IMR-90 (cell line): Measurements from ENCODE around the gene CEP104.

Experiments
- CEBPB ChIP-seq: IDR thresholded peaks from 2 replicates; pipeline ENCODE4 v1.6.1; 2012; ENCODE audit warnings: low read depth, low read length, improper control_type of control experiment
- CHD1 ChIP-seq: IDR thresholded peaks from 2 replicates; pipeline ENCODE4 v1.6.1; 2012; ENCODE audit warnings: low read depth, low read length, improper control_type of control experiment
- FOS ChIP-seq: fragments of 150-350 bp; IDR thresholded peaks from 2 replicates; pipeline ENCODE4 v1.6.1; 2016; ENCODE audit warnings: low read depth, low read length
- MXI1 ChIP-seq: IDR thresholded peaks from 2 replicates; pipeline ENCODE4 v1.6.1; 2012; ENCODE audit warnings: low read depth, mild to moderate bottlenecking, low read length, moderate library complexity, borderline replicate concordance
- POLR2A ChIP-seq: IDR thresholded peaks from 2 replicates; pipeline ENCODE4 v1.6.1; 2012; ENCODE audit warnings: mild to moderate bottlenecking, low read depth, low read length
- RAD21 ChIP-seq: IDR thresholded peaks from 2 replicates; pipeline ENCODE4 v1.6.1; 2012; ENCODE audit warnings: low read length, improper control_type of control experiment
- RCOR1 ChIP-seq: IDR thresholded peaks from 2 replicates; pipeline ENCODE4 v1.6.1; 2012; ENCODE audit warnings: mild to moderate bottlenecking, low read length, improper control_type of control experiment; ENCODE audit not compliant: insufficient replicate concordance
- RFX5 ChIP-seq: IDR thresholded peaks from 2 replicates; pipeline ENCODE4 v1.8.0; 2012; ENCODE audit warnings: low read depth, mild to moderate bottlenecking, low read length, moderate library complexity
- SMC3 ChIP-seq: fragments of 150-350 bp; IDR thresholded peaks from 2 replicates; pipeline ENCODE4 v1.6.1; 2016; ENCODE audit warnings: low read depth, mild to moderate bottlenecking, antibody characterized with exemption, low read length, moderate library complexity
- TF ChIP-seq, protein P1 (sequence below): conservative IDR thresholded peaks from 2 replicates; pipeline ENCODE4 v1.5.1; 2012; ENCODE audit warnings: mild to moderate bottlenecking, low read depth, low read length, improper control_type of control experiment
- TF ChIP-seq, protein P2 (sequence below): fragments of 150-350 bp; IDR thresholded peaks from 2 replicates; pipeline ENCODE4 v1.6.1; 2016; ENCODE audit warnings: low read depth, mild to moderate bottlenecking, low read length, moderate library complexity, borderline replicate concordance
- TF ChIP-seq, protein P3 (sequence below): fragments of 150-350 bp; IDR thresholded peaks from 2 replicates; pipeline ENCODE4 v1.6.1; 2017; ENCODE audit warnings: mild to moderate bottlenecking, antibody characterized with exemption, low read length, low read depth

DNA sequence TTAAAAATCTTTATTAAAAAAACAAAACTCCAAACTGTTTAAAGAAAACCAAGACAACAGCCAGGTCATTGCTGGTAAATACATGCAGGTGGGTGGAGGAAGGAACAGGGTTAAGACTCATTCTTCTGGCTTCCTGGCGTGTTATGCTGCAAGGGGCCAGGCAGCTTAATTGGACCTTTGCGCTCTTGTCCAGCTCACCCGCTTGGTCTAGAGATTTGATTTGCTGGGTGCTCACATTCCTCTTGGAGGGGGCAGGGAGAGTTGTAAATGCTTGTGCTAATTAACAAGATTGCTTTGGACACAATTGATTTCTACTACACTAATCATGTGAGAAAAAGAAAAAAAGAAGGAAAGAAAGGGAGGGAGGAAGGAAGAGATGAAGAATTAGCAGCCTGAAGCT is 10.5 kb downstream of the CEP104 start:
- TF ChIP-seq, protein P1, sequence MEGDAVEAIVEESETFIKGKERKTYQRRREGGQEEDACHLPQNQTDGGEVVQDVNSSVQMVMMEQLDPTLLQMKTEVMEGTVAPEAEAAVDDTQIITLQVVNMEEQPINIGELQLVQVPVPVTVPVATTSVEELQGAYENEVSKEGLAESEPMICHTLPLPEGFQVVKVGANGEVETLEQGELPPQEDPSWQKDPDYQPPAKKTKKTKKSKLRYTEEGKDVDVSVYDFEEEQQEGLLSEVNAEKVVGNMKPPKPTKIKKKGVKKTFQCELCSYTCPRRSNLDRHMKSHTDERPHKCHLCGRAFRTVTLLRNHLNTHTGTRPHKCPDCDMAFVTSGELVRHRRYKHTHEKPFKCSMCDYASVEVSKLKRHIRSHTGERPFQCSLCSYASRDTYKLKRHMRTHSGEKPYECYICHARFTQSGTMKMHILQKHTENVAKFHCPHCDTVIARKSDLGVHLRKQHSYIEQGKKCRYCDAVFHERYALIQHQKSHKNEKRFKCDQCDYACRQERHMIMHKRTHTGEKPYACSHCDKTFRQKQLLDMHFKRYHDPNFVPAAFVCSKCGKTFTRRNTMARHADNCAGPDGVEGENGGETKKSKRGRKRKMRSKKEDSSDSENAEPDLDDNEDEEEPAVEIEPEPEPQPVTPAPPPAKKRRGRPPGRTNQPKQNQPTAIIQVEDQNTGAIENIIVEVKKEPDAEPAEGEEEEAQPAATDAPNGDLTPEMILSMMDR, result no peak
- TF ChIP-seq POLR2A, result no peak
- TF ChIP-seq, protein P2, sequence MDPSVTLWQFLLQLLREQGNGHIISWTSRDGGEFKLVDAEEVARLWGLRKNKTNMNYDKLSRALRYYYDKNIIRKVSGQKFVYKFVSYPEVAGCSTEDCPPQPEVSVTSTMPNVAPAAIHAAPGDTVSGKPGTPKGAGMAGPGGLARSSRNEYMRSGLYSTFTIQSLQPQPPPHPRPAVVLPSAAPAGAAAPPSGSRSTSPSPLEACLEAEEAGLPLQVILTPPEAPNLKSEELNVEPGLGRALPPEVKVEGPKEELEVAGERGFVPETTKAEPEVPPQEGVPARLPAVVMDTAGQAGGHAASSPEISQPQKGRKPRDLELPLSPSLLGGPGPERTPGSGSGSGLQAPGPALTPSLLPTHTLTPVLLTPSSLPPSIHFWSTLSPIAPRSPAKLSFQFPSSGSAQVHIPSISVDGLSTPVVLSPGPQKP, result no peak
- TF ChIP-seq RAD21, result no peak
- no peak for TF ChIP-seq RCOR1
- TF ChIP-seq CEBPB, result no peak
- TF ChIP-seq CHD1, result no peak
- no peak for TF ChIP-seq FOS
- no peak for TF ChIP-seq RFX5
- TF ChIP-seq, protein P3, sequence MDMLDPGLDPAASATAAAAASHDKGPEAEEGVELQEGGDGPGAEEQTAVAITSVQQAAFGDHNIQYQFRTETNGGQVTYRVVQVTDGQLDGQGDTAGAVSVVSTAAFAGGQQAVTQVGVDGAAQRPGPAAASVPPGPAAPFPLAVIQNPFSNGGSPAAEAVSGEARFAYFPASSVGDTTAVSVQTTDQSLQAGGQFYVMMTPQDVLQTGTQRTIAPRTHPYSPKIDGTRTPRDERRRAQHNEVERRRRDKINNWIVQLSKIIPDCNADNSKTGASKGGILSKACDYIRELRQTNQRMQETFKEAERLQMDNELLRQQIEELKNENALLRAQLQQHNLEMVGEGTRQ, result no peak
- TF ChIP-seq MXI1, result no peak
- TF ChIP-seq SMC3, result no peak
